Mesodermal cell (in vitro differentiated cells): ENCODE data around the gene MED13L.
"Not testable (repeated sequence)": the region's sequence is repeated elsewhere in the genome, so short reads cannot be mapped to it uniquely, and the experiment has no call there.

ENCODE experiments used
- H3K27ac ChIP-seq: 2 replicates; pipeline ENCODE4 v1.7.0; 2013; ENCODE audit warnings: mild to moderate bottlenecking, low read depth, low read length, moderate library complexity; ENCODE audit not compliant: severe bottlenecking
- H3K36me3 ChIP-seq: 2 replicates; pipeline ENCODE4 v1.7.1; 2013; ENCODE audit warnings: mild to moderate bottlenecking, low read length, moderate library complexity; ENCODE audit not compliant: control insufficient read depth, insufficient read depth
- H3K4me1 ChIP-seq: one replicate; pipeline ENCODE4 v1.7.1; 2013; ENCODE audit warnings: mild to moderate bottlenecking, low read length; ENCODE audit not compliant: insufficient read depth, control insufficient read depth, poor library complexity, severe bottlenecking
- H3K4me3 ChIP-seq: 2 replicates; pipeline ENCODE4 v1.7.0; 2013; ENCODE audit warnings: low read length, control low read depth, mild to moderate bottlenecking; ENCODE audit not compliant: insufficient read depth, poor library complexity, severe bottlenecking; ENCODE audit errors: extremely low read depth
- H3K9me3 ChIP-seq: 2 replicates; pipeline ENCODE4 v1.7.1; 2013; ENCODE audit warnings: mild to moderate bottlenecking, low read length, moderate library complexity; ENCODE audit not compliant: control insufficient read depth
- WGBS, 2 experiments: methylation state at CpG; one replicate each; pipeline ENCODE4 v1.1.5; 2013; ENCODE audit warnings: missing lambda C conversion rate in 2 of 2; ENCODE audit not compliant: insufficient coverage in 2 of 2; 5-methylcytosine and 5-hydroxymethylcytosine counted together

The MED13L gene

DNA sequence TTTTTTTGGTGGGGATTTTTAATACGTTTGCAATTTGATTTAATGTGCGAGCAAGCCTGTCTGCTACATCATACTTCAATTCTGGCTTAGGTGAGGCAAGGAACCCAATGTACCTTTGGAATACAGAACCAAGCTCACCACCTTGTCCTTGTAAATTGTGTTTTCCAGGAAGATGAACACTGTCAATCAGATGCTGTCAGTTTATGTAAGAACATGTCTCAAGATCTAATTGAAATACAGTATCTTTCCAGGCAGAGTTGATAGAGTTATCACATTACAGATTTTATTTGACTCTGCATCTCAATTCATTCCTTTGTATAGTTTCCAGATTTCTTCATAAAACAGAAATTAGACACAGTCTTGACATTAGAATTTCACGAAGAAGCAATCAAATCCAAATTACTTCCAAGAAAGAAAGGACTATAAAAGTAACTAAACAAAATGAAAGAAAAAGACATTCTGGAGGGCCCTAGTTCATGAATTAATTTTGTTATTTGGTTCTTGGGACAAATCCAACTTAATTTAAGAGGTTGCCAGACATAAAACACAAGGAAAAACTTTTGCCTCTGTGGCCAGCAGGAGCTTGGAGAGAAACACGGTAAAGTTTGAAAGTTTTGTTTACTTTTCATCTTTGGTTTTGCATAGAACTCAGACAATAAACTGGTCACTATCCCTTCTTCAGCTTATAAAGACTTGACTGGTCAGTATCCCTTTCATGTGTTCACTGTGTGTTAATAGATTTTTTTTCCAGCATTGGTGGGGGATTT, 16.4 kb upstream of the MED13L start:
- no CpG with 5 or more reads among the region's 4 CpGs for whole genome bisulfite sequencing, 2 experiments

DNA sequence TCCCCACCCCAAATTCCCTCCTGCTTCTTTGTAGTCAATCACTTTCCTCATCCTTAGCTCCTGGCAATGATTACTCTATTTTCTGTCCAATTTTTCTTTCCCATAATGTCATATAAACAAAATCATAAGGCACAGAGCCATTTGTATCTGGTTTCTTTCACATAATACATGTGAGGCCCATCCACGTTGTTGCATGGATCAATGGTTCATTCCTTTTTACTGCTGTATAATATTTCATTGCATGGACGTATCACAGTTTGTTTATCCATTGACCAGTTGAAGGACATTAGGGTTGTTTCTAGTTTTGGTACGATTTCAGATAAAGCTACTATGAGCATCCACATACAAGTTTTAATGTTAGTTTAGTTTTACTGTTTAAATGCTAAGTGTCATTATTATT, 13.7 kb upstream of the MED13L start:
- H3K36me3 ChIP-seq = no peaks in the 10 kb centered on the region
- no peak overlapping the region for H3K4me3 ChIP-seq
- H3K9me3 ChIP-seq = no peaks in the 10 kb centered on the region
- 100% methylated on average over 1 of the region's 3 CpGs; no CpG with 5 or more reads in 1 of the 2 experiments for WGBS, 2 experiments
- H3K27ac ChIP-seq = no peak overlapping the region
- H3K4me1 ChIP-seq = peaks cover 3% of the 10 kb centered on the region

More for the DNA sequence above, 16.4 kb upstream of the MED13L start:
- H3K36me3 ChIP-seq = no peaks in the 10 kb centered on the region
- no peaks in the 10 kb centered on the region for H3K9me3 ChIP-seq
- peaks cover 3% of the 10 kb centered on the region for H3K4me1 ChIP-seq
- no peak overlapping the region for H3K27ac ChIP-seq
- no peak overlapping the region for H3K4me3 ChIP-seq

DNA sequence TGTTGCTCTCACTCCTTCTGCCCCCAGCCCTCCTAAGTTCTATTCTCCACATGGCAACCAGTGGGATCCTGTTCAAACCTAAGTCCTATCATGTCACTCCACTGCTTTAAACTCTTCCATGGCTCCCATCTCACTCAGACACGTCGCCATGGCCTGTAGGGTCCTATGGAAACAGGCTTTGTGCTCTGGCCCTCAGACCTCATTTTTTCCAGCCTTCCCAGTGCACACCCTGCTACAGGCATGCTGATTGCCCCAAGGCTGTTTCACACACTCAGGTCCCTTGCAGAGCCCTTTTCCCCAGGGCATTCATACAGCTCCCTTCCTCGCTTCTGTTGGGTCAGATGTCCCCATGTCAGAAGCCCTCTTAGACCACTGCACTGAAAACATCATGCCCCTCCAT, 11.2 kb upstream of the MED13L start:
- H3K4me3 ChIP-seq = no peak overlapping the region
- H3K4me1 ChIP-seq = no peaks in the 10 kb centered on the region
- H3K27ac ChIP-seq = no peak overlapping the region
- no peaks in the 10 kb centered on the region for H3K36me3 ChIP-seq
- H3K9me3 ChIP-seq = no peaks in the 10 kb centered on the region
- 94 to 97% methylated on average over 3 of the region's 3 CpGs for whole genome bisulfite sequencing, 2 experiments

DNA sequence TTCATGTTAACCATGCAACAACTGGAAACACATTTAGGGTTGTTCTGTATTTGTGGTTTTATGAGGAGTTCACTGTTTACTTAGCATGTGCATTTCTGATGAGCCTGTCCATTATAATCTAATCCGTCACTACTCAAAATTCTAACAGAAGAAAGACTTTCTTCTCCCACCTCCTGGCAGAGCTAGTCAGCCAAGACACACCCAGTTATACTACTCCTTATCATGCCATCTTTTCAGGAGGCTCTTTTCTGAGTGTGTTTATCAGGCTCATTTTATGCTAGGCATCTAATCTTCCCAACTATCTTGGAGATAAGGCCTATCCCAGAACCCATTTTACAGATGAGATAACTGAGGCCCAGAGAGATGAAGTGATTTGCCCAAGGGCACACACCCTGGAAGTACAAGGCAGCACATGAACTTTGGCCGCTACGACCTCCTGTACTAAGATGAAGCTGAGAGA, 10.4 kb upstream of the MED13L start:
- H3K36me3 ChIP-seq = no peaks in the 10 kb centered on the region
- H3K9me3 ChIP-seq = no peaks in the 10 kb centered on the region
- H3K4me1 ChIP-seq = peaks cover 2% of the 10 kb centered on the region
- no peak overlapping the region for H3K4me3 ChIP-seq
- H3K27ac ChIP-seq = no peak overlapping the region
- 93 to 100% methylated on average over 3 of the region's 3 CpGs for WGBS, 2 experiments

DNA sequence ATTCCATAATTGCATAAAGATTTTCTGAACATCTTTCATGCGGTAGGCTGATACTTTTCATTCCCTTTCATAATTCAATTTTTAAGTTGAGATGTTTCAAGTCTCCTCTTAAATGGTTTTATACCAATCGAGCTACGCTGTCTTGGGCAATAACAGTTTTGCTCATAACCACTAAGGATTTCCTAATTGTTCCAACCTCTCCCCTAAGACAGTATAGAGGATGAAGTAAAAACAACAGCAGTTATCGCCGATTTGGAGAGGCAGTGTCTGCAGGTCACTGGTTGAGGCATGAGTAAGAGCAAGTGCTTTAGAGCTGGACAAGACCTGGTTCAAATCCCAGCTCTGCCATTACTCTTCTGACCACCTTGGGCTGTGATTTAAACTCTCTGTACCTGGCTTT, 6.9 kb upstream of the MED13L start:
- no peaks in the 10 kb centered on the region for H3K36me3 ChIP-seq
- WGBS, 2 experiments = 100% methylated on average over 3 of the region's 5 CpGs; no CpG with 5 or more reads in 1 of the 2 experiments
- H3K4me3 ChIP-seq = no peak overlapping the region
- no peak overlapping the region for H3K27ac ChIP-seq
- no peaks in the 10 kb centered on the region for H3K9me3 ChIP-seq
- peaks cover 15% of the 10 kb centered on the region for H3K4me1 ChIP-seq

DNA sequence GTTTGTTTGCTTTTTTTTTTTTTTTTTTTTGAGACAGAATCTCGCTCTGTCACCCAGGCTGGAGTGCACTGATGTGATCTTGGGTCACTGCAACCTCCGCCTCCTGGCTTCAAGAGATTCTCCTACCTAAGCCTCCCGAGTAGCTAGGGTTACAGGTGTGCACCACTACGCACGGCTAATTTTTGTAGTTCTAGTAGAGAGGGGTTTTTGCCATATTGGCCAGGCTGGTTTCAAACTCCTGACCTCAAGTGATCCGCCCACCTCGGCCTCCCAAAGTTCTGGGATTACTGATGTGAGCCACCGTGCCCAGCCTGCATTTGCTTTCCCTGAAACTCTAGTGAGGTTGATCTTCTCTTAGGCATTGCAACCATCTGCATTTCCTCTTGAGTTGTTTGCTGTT, 6.4 kb upstream of the MED13L start:
- 92 to 98% methylated on average over 5 to 6 of the region's 8 CpGs for WGBS, 2 experiments

DNA sequence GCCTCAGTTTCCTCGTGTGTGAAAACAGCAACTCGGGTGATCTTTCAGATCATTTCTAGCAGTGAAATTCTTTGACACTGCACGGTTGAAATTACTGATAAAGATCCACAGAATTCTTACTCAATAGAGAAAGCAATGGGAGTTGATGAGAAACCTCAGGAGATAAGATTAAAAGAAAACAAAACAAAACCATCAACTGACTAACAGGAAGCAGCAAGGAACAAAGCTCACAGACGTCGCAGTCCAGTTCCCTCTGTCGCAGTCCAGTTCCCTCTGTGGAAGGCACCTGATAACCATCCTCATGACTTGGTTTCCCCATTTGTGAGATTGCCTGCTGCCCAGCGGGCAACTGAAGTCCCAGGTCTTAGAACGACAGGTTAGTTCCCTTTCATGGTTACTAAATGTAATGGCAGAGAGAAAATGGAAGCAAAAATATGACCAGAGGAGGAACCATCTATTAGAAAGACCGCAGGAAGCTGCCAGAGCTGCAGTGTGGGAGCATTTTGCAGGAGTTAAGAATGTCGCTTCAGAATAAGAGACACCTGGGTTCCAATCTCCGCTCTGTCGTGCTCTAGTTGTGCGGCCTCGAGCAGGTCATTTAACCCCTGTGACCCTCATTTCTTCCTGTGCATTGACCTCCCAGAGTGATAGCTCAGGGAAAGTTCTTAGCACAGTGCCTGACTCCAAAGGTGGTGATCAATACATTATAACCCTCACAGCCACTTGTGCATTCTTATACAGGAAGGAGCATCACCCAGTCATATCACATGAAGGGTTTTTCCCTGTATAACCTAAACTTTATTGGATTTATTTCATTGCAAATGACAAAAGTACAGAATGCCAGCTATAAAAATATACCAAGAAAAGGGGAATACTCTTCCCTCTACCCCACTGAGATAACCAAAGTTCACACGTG, 5.1 kb upstream of the MED13L start:
- peaks cover 21% of the 10 kb centered on the region for H3K4me1 ChIP-seq
- H3K9me3 ChIP-seq = no peaks in the 10 kb centered on the region
- no peak overlapping the region for H3K4me3 ChIP-seq
- 76 to 79% methylated on average over 11 to 13 of the region's 15 CpGs for WGBS, 2 experiments
- no peak overlapping the region for H3K27ac ChIP-seq
- H3K36me3 ChIP-seq = no peaks in the 10 kb centered on the region

More for the DNA sequence above, 6.4 kb upstream of the MED13L start:
- not testable (repeated sequence) for H3K27ac ChIP-seq, H3K36me3 ChIP-seq, H3K9me3 ChIP-seq, H3K4me3 ChIP-seq
- H3K4me1 ChIP-seq = peaks cover 16% of the 10 kb centered on the region

DNA sequence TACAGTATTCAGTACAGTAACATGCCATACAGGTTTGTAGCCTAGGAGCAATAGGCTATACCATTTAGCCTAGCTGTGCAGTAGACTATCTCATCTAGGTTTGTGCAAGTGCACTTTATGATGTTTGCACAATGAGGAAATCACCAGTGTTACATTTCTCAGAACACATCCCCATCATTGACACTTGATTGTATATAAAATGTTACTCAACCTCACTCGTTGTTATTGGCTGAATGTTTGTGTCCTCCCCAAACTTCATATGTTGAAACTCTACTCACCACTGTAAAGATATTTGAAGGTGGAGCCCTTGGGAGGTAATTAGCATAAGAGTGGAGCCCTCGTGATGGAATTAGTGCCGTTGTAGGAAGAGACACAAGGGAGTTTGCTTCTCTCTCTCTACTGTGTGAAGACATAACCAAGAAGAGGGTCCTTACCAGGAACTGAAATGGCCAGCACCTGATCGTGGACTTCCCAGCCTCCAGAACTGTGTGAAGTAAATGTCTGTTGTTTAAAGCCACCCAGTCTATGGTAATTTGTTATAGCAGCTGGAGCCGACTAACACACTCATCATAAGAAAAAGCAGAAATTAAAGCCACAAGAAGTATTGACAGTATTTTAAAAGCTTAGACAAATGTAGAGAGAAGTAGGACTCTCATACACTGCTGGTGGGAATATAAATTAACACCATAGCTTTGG, 3.2 kb upstream of the MED13L start:
- Histone ChIP-seq H3K36me3 (no peaks in the 10 kb centered on the region), H3K27ac (no peak overlapping the region), H3K4me1 (peaks cover 21% of the 10 kb centered on the region), H3K4me3 (no peak overlapping the region), H3K9me3 (no peaks in the 10 kb centered on the region)
- WGBS, 2 experiments = 10 to 60% methylated on average over 2 of the region's 5 CpGs

DNA sequence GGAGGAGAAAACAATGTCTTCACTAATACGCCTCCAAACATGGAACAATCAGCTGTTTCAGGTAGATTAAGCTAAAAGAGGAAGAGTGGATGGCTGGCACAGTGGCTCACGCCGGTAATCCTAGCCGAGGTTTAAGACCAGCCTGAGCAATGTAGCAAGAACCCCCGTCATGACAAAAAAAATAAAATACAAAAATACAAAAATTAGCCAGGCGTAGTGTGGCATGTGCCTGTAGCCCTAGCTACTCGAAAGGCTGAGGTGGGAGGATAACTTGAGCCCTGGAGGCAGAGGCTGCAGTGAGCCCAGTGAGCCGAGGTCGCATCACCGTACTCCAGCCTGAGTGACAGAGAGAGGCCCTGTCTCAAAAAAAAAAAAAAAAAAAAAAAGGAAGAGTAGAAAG, 1.2 kb upstream of the MED13L start:
- H3K27ac ChIP-seq = no peak overlapping the region
- 70 to 81% methylated on average over 2 to 6 of the region's 10 CpGs for WGBS, 2 experiments
- H3K4me3 ChIP-seq = no peak overlapping the region
- peaks cover 21% of the 10 kb centered on the region for H3K4me1 ChIP-seq
- H3K36me3 ChIP-seq = no peaks in the 10 kb centered on the region
- no peaks in the 10 kb centered on the region for H3K9me3 ChIP-seq

DNA sequence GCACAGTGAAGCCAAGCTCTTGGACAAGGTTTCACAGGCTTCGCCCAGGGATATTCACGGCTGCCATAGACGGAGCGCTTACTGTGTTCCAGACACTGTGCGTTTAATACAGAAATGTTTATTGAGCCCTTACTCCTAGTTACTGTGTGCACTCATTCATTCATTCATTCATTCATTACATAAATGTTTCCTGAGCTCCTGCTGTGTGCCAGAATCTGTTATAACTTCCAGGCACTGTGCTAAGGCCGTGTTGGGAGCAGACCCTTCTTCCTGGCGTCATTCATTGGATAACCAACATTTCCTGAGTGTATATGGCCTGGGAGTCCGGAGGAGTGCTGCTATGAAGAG, 760 bp upstream of the MED13L start:
- no peaks in the 10 kb centered on the region for H3K9me3 ChIP-seq
- 61 to 65% methylated on average over 7 to 8 of the region's 8 CpGs for WGBS, 2 experiments
- H3K27ac ChIP-seq = peak overlapping the region; percentile 51
- peaks cover 21% of the 10 kb centered on the region for H3K4me1 ChIP-seq
- no peaks in the 10 kb centered on the region for H3K36me3 ChIP-seq
- H3K4me3 ChIP-seq = peak overlapping the region; percentile 32
